AG09319 (cell line): Measurements from ENCODE around the gene AKNA.

Experiments
- DNase-seq: peaks from one replicate; pipeline ENCODE4 v3.0.0-alpha.2; 2010; ENCODE audit warnings: low read depth; ENCODE audit errors: extremely low read depth
- CTCF ChIP-seq: IDR thresholded peaks from 2 replicates; pipeline ENCODE4 v1.5.1; 2011; ENCODE audit warnings: low read depth, mild to moderate bottlenecking, inconsistent platforms, low read length, moderate library complexity

AKNA gene

GRCh38 chr9:114311571-114312512 lies 75.9 kb downstream of the AKNA start:
- no peak for TF ChIP-seq CTCF
- no peak for DNase-seq

GRCh38 chr9:114310471-114311450 lies 77.0 kb downstream of the AKNA start:
- no peak for TF ChIP-seq CTCF
- no peak for DNase-seq

- TF ChIP-seq CTCF, result no peak
- no peak for DNase-seq
These were observed 78.7 kb downstream of the AKNA start for GRCh38 chr9:114309096-114309495.

GRCh38 chr9:114308361-114308950 lies 79.3 kb downstream of the AKNA start:
- no peak for DNase-seq
- TF ChIP-seq CTCF, result no peak

GRCh38 chr9:114307899-114308267 lies 79.9 kb downstream of the AKNA start:
- no peak for DNase-seq
- no peak for TF ChIP-seq CTCF

- no peak for DNase-seq
- no peak for TF ChIP-seq CTCF
These were observed 83.2 kb downstream of the AKNA start for GRCh38 chr9:114304416-114305188.
